Brain microvascular endothelial cell (primary cell): ENCODE results near the gene EHD4.

Experiments
- DNase-seq: peaks from one replicate; pipeline ENCODE4 v3.0.0-alpha.2; 2020
- H3K27ac ChIP-seq: fragments of 250-450 bp; sonication (Bioruptor Pico); 2 replicates; pipeline ENCODE4 v1.5.1; 2020; ENCODE audit warnings: mild to moderate bottlenecking, moderate library complexity
- H3K27me3 ChIP-seq: fragments of 250-450 bp; sonication (Bioruptor Pico); replicated peaks from 2 replicates; pipeline ENCODE4 v1.5.1; 2020; ENCODE audit warnings: mild to moderate bottlenecking
- H3K36me3 ChIP-seq: fragments of 250-450 bp; sonication (Bioruptor Pico); replicated peaks from 2 replicates; pipeline ENCODE4 v1.5.1; 2020; ENCODE audit warnings: mild to moderate bottlenecking
- H3K4me3 ChIP-seq: 2 replicates; pipeline ENCODE4 v1.5.1; 2011; ENCODE audit warnings: low read depth, mild to moderate bottlenecking, control low read depth, low read length, moderate library complexity
- CTCF ChIP-seq: IDR thresholded peaks from 2 replicates; pipeline ENCODE4 v1.5.1; 2011; ENCODE audit warnings: low read depth, mild to moderate bottlenecking, moderate library complexity, low read length, control low read depth, inconsistent platforms; ENCODE audit errors: missing control alignments
- in situ Hi-C: cut with HindIII; loops from 2 replicates; pipeline ENCODE4 v1.10.0; 2017; ENCODE audit warnings: low sequenced_read_pairs, low pct_ligation_motif_present

The EHD4 gene

GRCh38 chr15:41885321-41885720 lies 87.0 kb downstream of the EHD4 start:
- no peak overlapping the region for H3K27ac ChIP-seq
- no peak for TF ChIP-seq CTCF
- DNase-seq, result no peak

GRCh38 chr15:41884458-41884857 lies 87.9 kb downstream of the EHD4 start:
- in situ Hi-C loops, result no loop called here

More at GRCh38 chr15:41885321-41885720, 87.0 kb downstream of the EHD4 start:
- in situ Hi-C loops, result no loop called here
- Histone ChIP-seq H3K4me3 (no peak overlapping the region), H3K36me3 (no peaks in the 10 kb centered on the region), H3K27me3 (no peaks in the 10 kb centered on the region)

GRCh38 chr15:41883484-41883825 lies 88.9 kb downstream of the EHD4 start:
- no peaks in the 10 kb centered on the region for H3K27me3 ChIP-seq
- no peak overlapping the region for H3K4me3 ChIP-seq
- no peak for DNase-seq
- no peak for TF ChIP-seq CTCF
- in situ Hi-C loops, result no loop called here
- no peak overlapping the region for H3K27ac ChIP-seq
- H3K36me3 ChIP-seq, result no peaks in the 10 kb centered on the region

More at GRCh38 chr15:41884458-41884857, 87.9 kb downstream of the EHD4 start:
- Histone ChIP-seq H3K27ac (no peak overlapping the region), H3K4me3 (no peak overlapping the region), H3K36me3 (no peaks in the 10 kb centered on the region), H3K27me3 (no peaks in the 10 kb centered on the region)
- no peak for TF ChIP-seq CTCF
- DNase-seq, result no peak

GRCh38 chr15:41882689-41883483 lies 89.5 kb downstream of the EHD4 start:
- Histone ChIP-seq H3K36me3 (no peaks in the 10 kb centered on the region), H3K27me3 (no peaks in the 10 kb centered on the region), H3K4me3 (no peak overlapping the region), H3K27ac (no peak overlapping the region)
- in situ Hi-C loops, result no loop called here
- no peak for DNase-seq
- no peak for TF ChIP-seq CTCF

GRCh38 chr15:41881920-41882688 lies 90.3 kb downstream of the EHD4 start:
- no peaks in the 10 kb centered on the region for H3K27me3 ChIP-seq
- H3K4me3 ChIP-seq, result peak overlapping the region; percentile 3
- no peaks in the 10 kb centered on the region for H3K36me3 ChIP-seq
- TF ChIP-seq CTCF, result no peak
- H3K27ac ChIP-seq, result no peak overlapping the region
- in situ Hi-C loops, result no loop called here
- no peak for DNase-seq
